ENCODE data around the gene YAP1.

DNA sequence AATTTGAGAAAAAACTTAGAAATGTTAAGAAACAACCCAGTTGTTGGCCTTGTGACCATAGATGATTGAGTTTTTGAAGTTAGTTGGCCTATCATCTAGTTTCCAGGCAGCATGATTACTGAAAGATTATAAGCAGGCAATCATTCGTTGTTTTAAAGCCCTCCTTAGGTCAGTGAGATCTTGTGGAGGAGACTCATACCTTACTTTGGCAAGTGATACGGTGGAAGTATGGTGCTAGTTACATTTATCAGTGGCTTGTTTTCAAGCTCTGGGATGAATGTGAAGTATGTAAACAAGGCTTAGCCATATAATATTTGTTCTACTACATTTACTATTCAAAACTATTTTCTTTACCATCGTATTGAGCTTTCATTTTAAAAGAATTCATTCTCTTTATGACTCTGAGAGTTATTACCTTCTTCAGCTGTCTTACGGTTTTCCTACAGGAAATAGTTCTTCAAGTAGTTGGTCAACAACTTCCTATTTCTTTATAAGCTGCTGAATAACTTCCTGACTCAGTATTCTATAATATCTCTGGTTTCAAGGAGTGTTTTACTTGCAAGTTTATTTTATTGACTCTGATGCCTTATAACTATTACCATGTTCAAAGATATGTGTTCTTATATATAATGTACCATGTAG lies 7.3 kb downstream of the YAP1 start:
- no peak for TF ChIP-seq POLR2A (IDR thresholded peaks at IDR 0.05)
- TF ChIP-seq, protein P1, sequence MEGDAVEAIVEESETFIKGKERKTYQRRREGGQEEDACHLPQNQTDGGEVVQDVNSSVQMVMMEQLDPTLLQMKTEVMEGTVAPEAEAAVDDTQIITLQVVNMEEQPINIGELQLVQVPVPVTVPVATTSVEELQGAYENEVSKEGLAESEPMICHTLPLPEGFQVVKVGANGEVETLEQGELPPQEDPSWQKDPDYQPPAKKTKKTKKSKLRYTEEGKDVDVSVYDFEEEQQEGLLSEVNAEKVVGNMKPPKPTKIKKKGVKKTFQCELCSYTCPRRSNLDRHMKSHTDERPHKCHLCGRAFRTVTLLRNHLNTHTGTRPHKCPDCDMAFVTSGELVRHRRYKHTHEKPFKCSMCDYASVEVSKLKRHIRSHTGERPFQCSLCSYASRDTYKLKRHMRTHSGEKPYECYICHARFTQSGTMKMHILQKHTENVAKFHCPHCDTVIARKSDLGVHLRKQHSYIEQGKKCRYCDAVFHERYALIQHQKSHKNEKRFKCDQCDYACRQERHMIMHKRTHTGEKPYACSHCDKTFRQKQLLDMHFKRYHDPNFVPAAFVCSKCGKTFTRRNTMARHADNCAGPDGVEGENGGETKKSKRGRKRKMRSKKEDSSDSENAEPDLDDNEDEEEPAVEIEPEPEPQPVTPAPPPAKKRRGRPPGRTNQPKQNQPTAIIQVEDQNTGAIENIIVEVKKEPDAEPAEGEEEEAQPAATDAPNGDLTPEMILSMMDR (IDR thresholded peaks at IDR 0.05): no peak

All from heart left ventricle (tissue), 13 donors.